ENCODE data around the gene AHDC1. TPM values are rescaled to one million over a fixed set of nuclear protein-coding genes. Genes with fewer than 3 reads are reported as not detected.

AHDC1 gene
- polyA plus RNA-seq, 5 donors, result 25.5 to 51.2 (median 47.9) TPM

DNA sequence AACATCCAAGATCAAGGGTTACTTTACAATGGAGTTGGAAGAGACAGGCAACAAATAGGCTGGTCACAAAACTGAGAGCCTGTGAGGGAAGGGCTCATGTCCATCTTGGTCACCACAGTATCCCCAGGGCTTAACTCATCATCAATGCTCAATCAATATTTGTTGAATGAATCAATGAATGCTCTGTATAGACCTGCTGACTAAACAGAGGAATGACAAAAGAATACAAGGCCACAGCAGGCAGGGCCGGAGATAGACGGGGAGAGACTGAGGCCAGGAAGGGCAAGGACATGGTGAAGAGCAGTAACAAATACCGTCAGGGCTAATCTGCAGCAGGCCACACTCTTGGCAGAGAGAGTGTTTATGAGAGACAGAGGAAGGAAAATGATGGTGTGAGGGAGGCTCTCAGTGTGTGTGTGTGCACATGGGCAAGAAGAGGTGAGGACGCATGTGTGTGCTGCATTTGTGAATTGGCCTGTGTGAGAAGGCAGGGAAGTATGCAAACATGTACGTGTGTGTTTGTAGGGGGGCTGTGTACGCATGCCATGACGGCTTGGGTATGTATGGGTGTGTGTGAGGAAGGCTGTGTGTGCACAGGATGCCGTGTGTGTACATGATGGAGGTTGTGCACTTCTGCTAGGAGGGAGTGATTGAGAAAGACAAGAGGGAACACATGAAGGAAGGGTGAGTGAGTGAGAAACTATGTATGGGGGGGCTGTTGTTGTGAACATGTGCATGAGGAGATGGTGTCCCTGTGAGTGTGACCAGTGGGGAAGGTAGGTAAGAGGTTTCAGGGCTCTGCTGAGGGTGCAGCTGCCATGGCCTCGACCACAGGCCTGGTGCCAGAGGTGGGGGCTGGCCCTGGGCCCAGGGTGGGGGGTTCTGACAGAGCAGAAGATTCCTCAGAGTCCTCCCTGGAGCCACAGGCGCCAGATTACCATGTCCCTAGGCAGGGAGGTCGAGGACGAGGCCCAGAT is 15.4 kb downstream of the AHDC1 start:
- no peak for DNase-seq

DNA sequence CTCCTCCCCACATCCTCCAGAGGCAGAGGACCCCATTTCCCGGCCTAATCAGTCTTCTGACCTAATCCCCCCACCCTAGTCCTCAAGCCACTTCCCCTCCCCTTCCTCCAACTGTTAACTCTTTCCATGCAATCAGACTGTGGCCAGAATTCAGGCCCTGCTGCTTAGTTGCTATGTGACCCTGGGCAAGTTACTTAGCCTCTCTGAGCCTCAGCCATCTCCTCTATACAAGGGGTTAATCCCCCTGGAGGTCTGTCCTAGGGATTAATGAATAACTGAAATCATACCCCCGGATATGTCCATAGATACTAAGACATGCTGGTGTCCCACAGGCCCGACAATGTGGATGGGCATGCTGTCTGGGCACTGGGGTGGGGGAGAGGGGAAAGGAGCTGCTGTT is 18.3 kb downstream of the AHDC1 start:
- no peak for DNase-seq

DNA sequence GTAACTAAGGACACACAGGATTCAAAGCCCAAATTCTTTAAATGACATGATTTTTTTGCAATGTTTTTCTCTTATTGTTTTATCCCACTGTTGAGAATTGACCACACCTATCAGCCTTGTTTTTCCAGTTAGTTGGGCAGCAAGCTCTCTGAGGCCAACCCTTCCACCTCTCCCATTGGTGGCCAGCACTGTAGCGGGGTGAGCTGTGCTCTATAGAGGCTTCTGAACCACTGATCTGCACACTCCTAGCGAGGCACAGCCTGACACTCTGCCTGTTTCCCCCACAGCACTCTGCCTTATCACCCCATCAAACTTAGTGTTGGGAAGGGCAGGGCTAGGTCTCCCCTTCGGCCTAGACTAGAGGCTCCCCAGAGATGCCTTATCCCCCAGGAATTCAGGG is 19.5 kb downstream of the AHDC1 start:
- no peak for DNase-seq

DNA sequence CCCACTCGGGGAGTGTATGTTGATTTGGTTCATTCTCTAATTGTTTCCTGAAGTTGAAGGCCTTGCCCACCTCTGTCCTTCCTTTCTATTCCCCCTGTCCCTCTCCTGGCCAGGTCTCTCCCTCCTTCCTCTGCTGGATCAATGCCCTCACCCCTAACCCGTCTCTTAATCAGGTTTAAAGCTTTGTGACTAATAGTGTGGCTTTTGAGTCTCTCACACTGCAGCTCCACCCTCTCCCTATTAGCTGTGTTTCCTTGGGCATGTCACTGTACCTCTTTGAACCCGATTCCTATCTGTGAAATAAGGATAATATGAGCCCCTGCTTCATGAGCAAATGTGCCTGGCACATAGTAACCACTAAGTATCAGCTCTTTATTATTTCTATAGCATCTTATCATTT is 20.5 kb downstream of the AHDC1 start:
- DNase-seq, result no peak

DNA sequence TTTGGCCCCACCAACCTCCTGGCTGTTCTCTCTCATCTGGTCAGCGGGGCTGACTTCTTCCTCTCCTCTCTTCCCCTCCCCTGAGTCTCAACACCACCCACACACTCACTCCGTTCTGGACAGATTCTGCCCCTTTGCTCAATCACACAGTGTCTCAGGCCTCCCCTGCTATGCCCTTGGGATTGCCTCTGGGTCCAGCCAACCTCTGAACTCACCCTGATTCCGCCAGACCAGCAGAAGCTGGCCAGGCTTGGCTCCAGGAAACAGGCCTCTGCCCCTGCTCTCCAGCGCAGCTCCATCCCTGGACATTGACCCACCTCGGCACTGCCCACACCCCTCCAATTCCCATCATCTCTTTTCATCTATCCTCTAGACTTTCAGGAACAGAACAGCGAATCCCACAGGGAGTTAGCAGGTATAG is 22.1 kb downstream of the AHDC1 start:
- no peak for DNase-seq

DNA sequence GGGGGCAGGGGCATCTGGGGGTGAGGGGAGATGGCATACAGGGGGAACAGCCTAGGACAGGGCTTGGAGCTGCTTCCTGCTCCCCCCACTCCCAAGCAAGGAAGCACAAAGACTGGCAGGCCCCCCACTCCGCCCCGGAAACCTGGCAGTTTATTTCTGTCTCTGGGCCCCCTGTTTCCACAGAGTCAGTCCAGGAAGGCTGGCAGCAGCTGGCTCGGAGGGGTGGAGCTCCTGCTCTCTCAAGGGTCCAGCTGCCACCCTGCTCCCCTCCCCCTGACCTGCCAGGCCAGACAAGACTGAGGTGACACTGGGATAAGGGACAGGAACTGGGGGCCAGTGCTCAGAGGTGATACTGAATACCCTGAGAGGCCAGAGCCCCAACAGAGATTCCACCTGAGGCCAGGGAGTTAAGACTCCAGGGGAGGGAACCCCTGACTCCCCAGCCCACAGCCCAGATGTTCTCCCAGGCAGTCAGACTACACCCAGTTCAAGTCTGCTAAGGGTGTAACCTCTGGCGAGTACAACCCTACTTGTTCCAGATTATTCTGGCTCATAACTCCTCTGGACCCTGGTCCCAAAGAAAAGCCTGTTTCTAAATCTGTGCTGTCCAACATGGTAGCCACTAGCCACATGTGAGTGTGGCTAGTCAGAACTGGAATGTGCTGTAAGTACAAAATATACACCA is 26.3 kb downstream of the AHDC1 start:
- no peak for DNase-seq

DNA sequence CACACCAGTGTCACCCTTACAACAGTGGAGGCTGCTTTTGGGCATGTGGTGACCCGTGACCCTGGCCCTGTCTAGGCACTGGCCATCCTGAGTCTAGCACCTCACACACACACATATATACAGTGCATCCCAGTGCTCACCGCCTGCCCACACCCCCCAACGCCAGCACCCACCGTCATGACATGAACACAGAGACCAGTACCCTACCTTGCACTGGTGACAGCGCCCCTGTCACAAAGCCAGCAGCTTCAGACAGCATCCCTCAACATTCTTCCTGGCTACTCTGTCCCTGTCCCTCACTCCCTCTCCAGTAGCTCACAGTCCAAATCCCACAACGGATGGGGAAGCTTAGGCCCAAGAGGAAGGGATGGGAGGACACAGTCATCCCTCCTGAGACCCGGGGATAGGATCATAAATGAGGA is 27.1 kb downstream of the AHDC1 start:
- no peak for DNase-seq

DNA sequence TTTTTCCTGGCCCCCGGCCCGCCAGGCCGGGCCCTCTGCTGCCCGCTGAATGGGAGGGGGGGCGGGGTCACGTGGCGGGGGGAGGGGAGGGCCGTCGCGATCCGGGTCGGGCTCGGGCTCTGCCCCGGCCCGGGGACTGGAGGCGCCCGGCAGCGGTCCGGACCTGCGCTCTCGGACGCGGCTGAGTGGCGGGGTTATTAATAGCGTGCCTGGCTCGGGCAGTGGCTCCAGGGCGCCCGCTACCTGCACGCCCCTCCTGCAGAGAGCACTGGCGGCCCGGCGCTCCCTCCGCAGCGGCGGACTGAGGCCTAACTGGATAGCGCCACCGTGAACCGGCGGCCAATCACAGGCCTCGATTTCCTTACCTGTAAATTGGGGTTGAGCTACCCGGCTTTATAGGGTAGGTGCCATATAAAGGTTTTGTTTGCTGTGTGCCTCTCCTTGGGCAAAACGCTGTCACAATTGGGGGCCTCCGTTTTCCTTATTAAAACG is 28.1 kb downstream of the AHDC1 start:
- DNase-seq, result no peak

DNA sequence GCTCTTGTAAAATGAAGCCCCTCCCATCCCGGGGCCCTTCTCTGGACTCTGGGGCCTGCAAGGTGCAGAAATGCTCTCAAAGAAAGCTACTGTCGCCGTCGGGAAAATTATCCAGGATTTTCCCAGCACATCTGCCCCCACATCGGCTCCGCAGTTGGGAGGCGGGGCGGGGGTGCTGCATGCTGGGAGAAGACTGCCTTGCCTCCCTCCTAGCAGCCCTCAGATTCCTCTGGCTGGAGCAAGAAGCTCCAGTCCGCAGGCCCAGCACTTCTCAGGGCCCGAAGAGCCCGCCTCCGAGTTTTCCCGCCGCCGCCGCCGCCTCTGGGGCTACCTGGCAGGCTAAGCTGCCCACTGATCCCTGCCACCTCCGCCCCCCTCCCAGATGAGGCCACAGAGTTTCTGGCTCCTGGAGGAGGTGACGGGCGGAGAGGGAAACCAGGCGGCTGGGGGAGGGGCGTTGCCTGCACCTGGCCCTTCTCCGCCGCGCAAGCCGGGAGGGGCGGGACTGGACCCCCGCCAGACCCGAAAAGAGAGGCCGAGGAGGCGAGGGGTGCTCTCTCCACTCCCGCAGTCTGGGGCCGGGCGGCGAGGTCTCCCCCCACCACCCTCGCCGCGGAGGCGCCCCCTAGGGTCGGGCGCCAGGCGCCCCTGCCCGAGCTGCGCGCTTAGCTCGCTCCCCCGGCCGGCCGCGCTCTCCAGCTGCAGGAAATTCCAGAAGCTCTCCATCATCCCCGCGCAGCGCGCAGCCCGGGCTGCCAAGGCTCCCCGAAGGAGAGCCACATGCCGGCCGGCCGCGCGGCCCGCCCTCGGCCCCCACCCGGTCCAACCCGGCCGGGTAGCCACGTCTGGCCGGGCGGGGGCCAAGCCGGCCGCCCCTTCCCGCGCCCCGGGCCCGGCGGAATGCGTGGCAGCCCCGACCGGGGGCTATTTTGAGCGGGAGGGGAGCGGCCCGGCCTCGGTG is 28.8 kb downstream of the AHDC1 start:
- peak; percentile 79 to 85 for DNase-seq

DNA sequence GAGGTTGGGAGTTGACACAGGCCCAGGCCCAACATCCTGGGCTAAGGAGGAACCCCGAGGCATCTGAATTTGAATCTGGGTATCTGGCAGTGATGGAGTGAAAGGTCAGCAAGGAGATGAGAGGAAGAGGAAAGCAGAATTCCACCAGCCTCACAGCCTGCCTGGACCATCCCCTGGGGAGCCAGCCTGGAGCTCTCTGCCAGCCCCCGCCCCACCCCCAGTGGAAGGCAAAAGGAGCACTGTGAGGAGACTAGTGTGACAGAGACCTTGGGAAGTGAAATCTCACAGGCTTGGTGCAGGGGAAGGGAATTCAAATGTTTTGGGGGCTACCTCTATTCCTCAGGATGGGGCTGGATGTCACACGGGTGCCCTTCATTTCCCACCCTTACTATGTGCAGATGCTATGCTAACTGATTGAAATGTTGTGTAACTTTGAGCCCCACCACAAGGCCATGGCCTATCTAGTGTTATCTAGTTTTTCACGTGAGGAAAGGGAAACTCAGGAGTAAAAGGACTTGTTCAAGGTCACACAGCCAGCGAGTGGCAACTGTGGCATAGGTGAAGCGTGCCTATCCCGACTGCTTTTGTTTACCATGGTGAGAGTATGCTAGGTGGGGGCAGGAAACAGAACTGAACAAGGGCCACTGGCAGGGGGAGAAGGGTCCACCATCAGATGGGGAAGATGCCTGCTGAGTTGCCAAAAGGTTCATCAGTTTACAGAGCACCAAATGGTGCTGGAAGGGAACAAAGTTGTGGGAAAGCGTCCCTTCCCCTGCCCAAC is 29.8 kb downstream of the AHDC1 start:
- DNase-seq, result no peak

DNA sequence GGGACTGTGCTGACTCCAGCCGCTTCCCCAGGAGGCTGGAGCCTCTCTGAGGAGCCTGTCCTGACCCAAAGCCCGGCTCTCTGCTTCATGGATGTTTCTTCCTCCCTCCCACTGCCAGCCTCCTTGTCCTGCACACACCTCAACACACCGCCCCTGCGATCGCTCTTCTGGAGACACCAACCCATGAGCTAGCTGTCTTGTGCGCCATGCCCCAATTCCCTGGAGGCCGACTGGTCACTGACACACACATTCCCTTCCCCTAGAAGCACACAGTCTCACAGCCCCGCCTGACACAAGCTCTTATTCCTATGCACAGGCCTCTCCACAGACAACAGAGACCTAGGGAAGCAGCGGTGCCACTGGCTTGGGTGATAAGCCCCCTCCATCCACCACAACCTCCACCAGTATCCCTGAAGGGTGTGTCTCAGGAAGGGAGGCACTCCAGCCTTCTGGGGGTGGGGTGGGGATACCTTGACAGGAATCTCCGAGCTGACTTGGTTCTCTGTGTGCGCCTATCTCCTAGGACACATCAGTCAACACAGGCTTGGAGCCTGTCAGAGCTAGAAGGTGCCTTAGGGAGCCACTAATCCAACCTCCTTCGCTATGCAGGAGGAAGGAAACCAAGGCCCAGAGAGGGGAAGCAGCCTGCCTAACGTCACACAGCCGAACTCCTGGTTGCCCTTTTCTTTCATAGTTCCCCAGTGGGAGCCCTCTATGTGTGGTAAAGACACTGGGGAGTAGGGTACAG is 31.1 kb downstream of the AHDC1 start:
- DNase-seq, result no peak

DNA sequence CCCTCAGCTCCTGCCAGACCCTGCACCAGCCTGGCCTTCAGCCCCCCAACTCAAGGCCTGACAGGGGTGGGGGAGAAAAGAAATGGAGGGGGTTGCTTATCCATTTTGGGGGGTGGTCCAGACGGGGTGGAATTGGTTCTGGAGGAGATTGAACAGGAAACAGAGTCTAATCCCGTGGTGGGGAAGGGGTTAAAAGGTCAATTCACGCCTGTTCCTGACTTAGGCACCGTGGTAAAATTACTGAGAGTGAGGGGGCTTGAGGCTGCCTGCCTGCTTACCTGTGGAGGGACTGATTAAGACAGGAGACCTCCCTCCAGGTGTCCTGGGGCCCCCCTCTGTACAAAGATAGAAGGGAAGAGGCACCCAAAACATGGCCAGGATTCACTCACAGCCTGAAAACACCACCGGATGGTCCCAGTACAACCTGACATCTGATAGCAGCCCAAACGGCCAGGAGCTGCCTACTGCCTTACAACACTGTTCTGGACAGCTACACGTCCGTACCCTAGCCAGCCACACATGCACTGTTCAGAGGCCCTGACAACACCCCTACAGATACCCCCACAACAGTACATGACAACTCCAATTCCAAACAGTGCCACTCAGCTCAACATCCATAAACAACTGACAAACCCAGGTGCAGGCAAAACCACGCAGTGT is 31.8 kb downstream of the AHDC1 start:
- DNase-seq, result no peak

DNA sequence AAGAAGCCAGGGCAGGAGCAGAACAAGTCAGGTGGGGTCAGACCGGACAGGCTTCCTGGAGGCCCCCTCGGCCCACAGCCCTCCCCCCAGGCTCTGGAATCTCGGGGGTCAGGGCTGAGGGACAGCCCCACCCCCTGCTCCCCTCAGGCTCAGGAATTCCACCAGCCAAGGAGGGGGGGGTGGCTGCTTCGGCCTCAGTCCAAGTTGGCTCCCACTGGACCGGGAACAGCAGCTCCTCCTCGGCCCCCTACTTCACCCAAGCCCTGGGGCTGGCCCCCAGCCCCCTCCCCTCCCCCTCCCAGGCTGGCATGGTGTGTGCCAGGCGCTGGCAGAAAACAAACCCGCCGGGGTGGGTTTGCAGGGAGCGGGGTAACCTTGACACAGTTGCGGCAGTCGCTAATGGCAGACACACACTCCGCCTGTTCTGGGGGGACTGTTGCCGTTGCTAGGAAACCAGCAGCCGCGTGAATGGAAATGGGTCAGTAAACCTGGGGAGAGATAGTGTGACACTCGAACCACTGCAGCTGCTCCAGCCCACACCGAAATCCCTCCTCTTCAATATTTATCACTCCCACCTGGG is 32.4 kb downstream of the AHDC1 start:
- peak; percentile 68 to 69 for DNase-seq

DNA sequence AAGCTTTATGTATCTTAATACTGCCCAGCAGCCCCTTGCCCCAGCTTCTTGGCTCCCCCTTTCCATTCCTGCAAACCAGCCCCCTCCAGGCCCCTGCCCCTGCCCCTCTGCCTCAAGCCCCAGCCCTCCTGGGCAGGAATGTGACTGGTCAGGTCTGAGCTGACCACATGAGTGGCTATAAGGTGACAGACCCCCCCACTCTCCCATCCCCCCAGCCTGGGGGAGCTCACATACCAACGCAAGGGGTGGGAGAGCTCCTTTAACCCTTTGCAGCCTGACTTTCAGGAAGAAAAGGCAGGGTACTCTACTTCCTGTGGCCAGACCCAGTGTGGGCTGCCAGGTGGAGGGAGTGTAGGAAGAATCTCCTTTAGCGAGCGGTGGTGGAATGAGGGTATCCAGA is 33.2 kb downstream of the AHDC1 start:
- no peak for DNase-seq

DNA sequence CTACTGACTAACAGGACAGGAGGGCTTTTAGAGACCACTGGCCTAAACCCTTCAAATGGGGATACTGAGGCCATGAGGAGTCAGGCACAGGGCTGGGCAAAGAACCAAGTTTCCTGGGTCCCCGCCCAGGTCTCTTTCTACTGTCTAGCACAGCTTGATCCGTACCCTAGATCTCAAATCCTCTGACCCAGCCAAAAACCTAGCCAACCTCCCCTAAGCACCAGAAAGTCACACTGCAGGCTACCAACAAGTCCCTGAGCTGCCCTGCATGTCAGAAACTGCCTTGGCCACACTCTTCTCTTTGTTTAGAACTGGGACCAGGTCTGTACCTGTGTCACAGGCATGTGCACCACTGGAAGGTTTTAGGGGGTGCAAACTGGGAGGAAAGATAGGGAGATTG is 33.6 kb downstream of the AHDC1 start:
- DNase-seq, result no peak

DNA sequence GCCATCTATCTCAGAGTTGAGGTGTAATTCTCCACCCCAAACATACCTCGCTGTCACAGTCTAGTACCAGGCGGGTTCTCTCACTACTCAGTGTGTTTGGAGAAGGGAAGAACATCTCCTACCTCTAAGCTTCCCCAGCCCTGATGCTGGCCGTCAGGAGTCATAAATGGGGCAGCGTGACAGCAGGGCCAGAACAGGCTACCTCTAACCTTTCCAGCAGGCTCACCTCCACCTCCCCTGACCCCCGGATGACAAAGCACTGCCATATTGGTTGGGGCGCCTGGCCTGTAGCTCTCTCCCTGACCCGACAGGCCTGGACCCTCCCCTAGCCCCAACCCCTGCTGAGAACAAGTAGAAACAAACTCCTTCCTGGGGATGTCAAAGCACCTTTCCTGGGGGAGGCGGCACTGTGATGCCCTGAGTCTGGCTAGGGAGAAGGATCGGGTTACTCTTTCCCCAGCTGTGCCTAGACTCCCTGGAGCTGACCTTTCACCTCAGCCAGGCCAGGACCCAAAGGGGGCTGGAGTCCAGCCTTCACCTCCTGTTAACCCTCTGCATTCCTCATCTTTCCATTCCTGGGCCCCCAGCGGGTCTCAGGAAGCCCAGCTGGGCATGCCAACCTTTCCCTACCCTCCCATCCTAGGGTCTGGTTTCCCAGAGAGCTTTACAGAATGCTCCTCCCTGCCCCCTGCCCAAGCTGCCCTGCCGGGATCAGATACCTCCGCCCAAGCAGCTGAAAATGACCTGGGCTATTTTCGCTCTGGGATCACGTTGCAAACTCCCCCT is 34.2 kb downstream of the AHDC1 start:
- no peak for DNase-seq

DNA sequence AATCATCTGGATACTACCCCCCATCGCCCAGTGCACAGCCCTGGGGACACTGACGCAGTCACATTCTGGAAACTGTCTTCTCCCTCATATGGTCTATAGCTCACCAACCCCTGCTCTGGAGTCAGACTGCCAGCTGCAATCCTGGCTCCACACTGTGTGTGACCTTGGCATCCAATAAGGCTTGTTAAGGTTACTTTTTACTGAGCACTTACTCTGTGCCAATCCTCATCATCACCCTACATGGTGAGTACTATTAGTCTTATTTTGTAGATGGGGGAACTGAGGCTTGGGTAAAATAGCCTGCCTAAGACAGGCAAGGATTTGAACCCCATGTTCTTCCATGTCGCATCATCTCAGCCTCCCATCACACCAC is 34.9 kb downstream of the AHDC1 start:
- DNase-seq, result no peak

All from right lung (tissue), 5 donors.